H9 (cell line): Measurements from ENCODE around the gene FAM78A. TPM values are rescaled to one million over a fixed set of nuclear protein-coding genes. Genes with fewer than 3 reads are reported as not detected.
A peak's percentile ranks its signal among the peaks of the same experiment; 100 is the strongest.

Experiments
- DNase-seq: peaks from one replicate; pipeline ENCODE4 v3.0.0-alpha.2; 2017
- H2AFZ ChIP-seq: one replicate; pipeline ENCODE4 v1.6.1; 2013; ENCODE audit warnings: mild to moderate bottlenecking, low read length, control low read depth, moderate library complexity
- H2AK5ac ChIP-seq: 2 replicates; pipeline ENCODE4 v1.6.1; 2013; ENCODE audit warnings: low read length, control low read depth, mixed read lengths; ENCODE audit not compliant: insufficient read length
- H2BK120ac ChIP-seq: one replicate; pipeline ENCODE4 v1.6.1; 2013; ENCODE audit warnings: low read depth, mild to moderate bottlenecking, low read length, control low read depth, inconsistent platforms; ENCODE audit not compliant: poor library complexity, severe bottlenecking
- H2BK12ac ChIP-seq: 2 replicates; pipeline ENCODE4 v1.6.1; 2013; ENCODE audit warnings: low read length, control low read depth, mixed read lengths, low read depth; ENCODE audit not compliant: insufficient read length
- H2BK15ac ChIP-seq: 2 replicates; pipeline ENCODE4 v1.6.1; 2013; ENCODE audit warnings: low read depth, low read length, control low read depth
- H2BK20ac ChIP-seq: one replicate; pipeline ENCODE4 v1.6.1; 2013; ENCODE audit warnings: low read depth, mild to moderate bottlenecking, low read length, control low read depth, inconsistent platforms; ENCODE audit not compliant: poor library complexity, severe bottlenecking
- H2BK5ac ChIP-seq: 2 replicates; pipeline ENCODE4 v1.6.1; 2013; ENCODE audit warnings: low read length, control low read depth, mixed read lengths; ENCODE audit not compliant: insufficient read length
- H3K14ac ChIP-seq: 2 replicates; pipeline ENCODE4 v1.6.1; 2013; ENCODE audit warnings: low read length, control low read depth; ENCODE audit not compliant: insufficient read depth
- H3K18ac ChIP-seq: 2 replicates; pipeline ENCODE4 v1.6.1; 2013; ENCODE audit warnings: low read depth, mild to moderate bottlenecking, mixed read lengths, low read length, control low read depth; ENCODE audit not compliant: insufficient read length
- H3K23ac ChIP-seq: 2 replicates; pipeline ENCODE4 v1.6.1; 2013; ENCODE audit warnings: low read length, control low read depth, mixed read lengths, low read depth; ENCODE audit not compliant: insufficient read length
- H3K23me2 ChIP-seq: 2 replicates; pipeline ENCODE4 v1.6.1; 2013; ENCODE audit warnings: low read depth, mild to moderate bottlenecking, mixed read lengths, low read length, control low read depth; ENCODE audit not compliant: insufficient read length, poor library complexity, severe bottlenecking
- H3K27ac ChIP-seq: 2 replicates; pipeline ENCODE4 v1.5.1; 2013; ENCODE audit warnings: low read length, control low read depth, mixed read lengths, low read depth; ENCODE audit not compliant: insufficient read length
- H3K27me3 ChIP-seq: 2 replicates; pipeline ENCODE4 v1.6.1; 2013; ENCODE audit warnings: low read length, control low read depth, inconsistent platforms; ENCODE audit not compliant: insufficient read depth
- H3K4ac ChIP-seq: 2 replicates; pipeline ENCODE4 v1.6.1; 2013; ENCODE audit warnings: low read depth, mild to moderate bottlenecking, control low read depth, inconsistent platforms, low read length, moderate library complexity
- H3K4me1 ChIP-seq: 2 replicates; pipeline ENCODE4 v1.6.1; 2013; ENCODE audit warnings: low read length, control low read depth, inconsistent platforms; ENCODE audit not compliant: insufficient read depth
- H3K4me2 ChIP-seq: 2 replicates; pipeline ENCODE4 v1.6.1; 2013; ENCODE audit warnings: low read length, control low read depth, mixed read lengths; ENCODE audit not compliant: insufficient read length, insufficient read depth
- H3K56ac ChIP-seq: 2 replicates; pipeline ENCODE4 v1.6.1; 2013; ENCODE audit warnings: low read depth, mild to moderate bottlenecking, mixed read lengths, low read length, control low read depth; ENCODE audit not compliant: insufficient read length
- H3K79me1 ChIP-seq: 2 replicates; pipeline ENCODE4 v1.6.1; 2013; ENCODE audit warnings: low read depth, mild to moderate bottlenecking, moderate library complexity, low read length, control low read depth, inconsistent platforms; ENCODE audit not compliant: insufficient read depth, poor library complexity, severe bottlenecking
- H3K79me2 ChIP-seq: 2 replicates; pipeline ENCODE4 v1.6.1; 2013; ENCODE audit warnings: low read length, control low read depth, inconsistent platforms; ENCODE audit not compliant: insufficient read depth
- H3K9ac ChIP-seq: 2 replicates; pipeline ENCODE4 v1.6.1; 2013; ENCODE audit warnings: low read length, control low read depth, mixed read lengths; ENCODE audit not compliant: insufficient read length; ENCODE audit errors: extremely low read depth
- H3K9me3 ChIP-seq: one replicate; pipeline ENCODE4 v1.6.1; 2013; ENCODE audit warnings: low read depth, low read length, inconsistent platforms; ENCODE audit not compliant: control insufficient read depth
- H3T11ph ChIP-seq: one replicate; pipeline ENCODE4 v1.6.1; 2013; ENCODE audit warnings: mild to moderate bottlenecking, low read length, control low read depth, inconsistent platforms
- H4K20me1 ChIP-seq: one replicate; pipeline ENCODE4 v1.6.1; 2013; ENCODE audit not compliant: control insufficient read depth, insufficient read length, insufficient read depth
- H4K5ac ChIP-seq: 2 replicates; pipeline ENCODE4 v1.6.1; 2013; ENCODE audit warnings: low read depth, mild to moderate bottlenecking, mixed read lengths, low read length, control low read depth; ENCODE audit not compliant: insufficient read length
- H4K8ac ChIP-seq: replicated peaks from 2 replicates; pipeline ENCODE4 v1.6.1; 2013; ENCODE audit warnings: low read length, control low read depth, mixed read lengths, low read depth; ENCODE audit not compliant: insufficient read length
- H4K91ac ChIP-seq: 2 replicates; pipeline ENCODE4 v1.6.1; 2013; ENCODE audit warnings: low read depth, mild to moderate bottlenecking, moderate library complexity, mixed read lengths, low read length, control low read depth; ENCODE audit not compliant: insufficient read length
- H3K27ac Mint-ChIP-seq, 3 experiments: 2 replicates in 2 of 3; 3 replicates in 1 of 3; pipeline ENCODE4 v1.8.0; 2020 to 2021; ENCODE audit warnings: mixed read lengths in 3 of 3, mild to moderate bottlenecking in 1 of 3, moderate library complexity in 1 of 3
- H3K27me3 Mint-ChIP-seq: 2 replicates; pipeline ENCODE4 v1.8.0; 2021; ENCODE audit warnings: low read depth, mild to moderate bottlenecking, moderate library complexity, mixed read lengths
- H3K36me3 Mint-ChIP-seq, 3 experiments: 2 replicates in 2 of 3; 3 replicates in 1 of 3; pipeline ENCODE4 v1.8.0; 2020 to 2021; ENCODE audit warnings: low read depth in 3 of 3, mixed read lengths in 3 of 3; ENCODE audit not compliant: insufficient read depth in 1 of 3
- H3K4me1 Mint-ChIP-seq, 2 experiments: 2 replicates each; pipeline ENCODE4 v1.8.0; 2020; ENCODE audit warnings: mixed read lengths in 2 of 2
- H3K4me3 Mint-ChIP-seq, 2 experiments: 2 replicates in 1 of 2; 3 replicates in 1 of 2; pipeline ENCODE4 v1.8.0; 2020 to 2021; ENCODE audit warnings: mild to moderate bottlenecking in 2 of 2, mixed read lengths in 2 of 2, moderate library complexity in 1 of 2
- H3K9me3 Mint-ChIP-seq, 2 experiments: 2 replicates in 1 of 2; 3 replicates in 1 of 2; pipeline ENCODE4 v1.8.0; 2020; ENCODE audit warnings: mild to moderate bottlenecking in 2 of 2, mixed read lengths in 2 of 2, moderate library complexity in 1 of 2
- CTCF ChIP-seq: fragments of 200-600 bp; sonication (generic); conservative IDR thresholded peaks from 3 replicates; pipeline ENCODE4 v1.8.0; 2021; ENCODE audit warnings: antibody characterized with exemption, mild to moderate bottlenecking
- WGBS: extraction: QIAGEN DNeasy Blood & Tissue Kit; methylation state at CpG from one replicate; pipeline ENCODE4 v1.1.7; 2013; ENCODE audit warnings: missing lambda C conversion rate, low lambda C conversion rate, mixed read lengths; ENCODE audit not compliant: insufficient read length; ENCODE audit errors: extremely low coverage; 5-methylcytosine and 5-hydroxymethylcytosine counted together
- total RNA-seq: library from RNA; stranded (reverse); gene quantifications from 2 replicates; pipeline ENCODE4 v1.2.1, GENCODE V29; 2021

FAM78A gene
- total RNA-seq, 1 experiment from 2014 or later: 1.9 TPM

GRCh38 chr9:131303381-131304321 lies 27.3 kb upstream of the FAM78A start:
- Histone ChIP-seq H3K4me2 (no peak overlapping the region), H3K27me3 (no peaks in the 10 kb centered on the region), H2BK12ac (no peak overlapping the region), H3T11ph (no peak overlapping the region), H4K5ac (no peak overlapping the region), H3K23me2 (no peaks in the 10 kb centered on the region), H3K4me1 (no peaks in the 10 kb centered on the region), H4K8ac (no peak overlapping the region), H2BK20ac (no peak overlapping the region), H4K20me1 (no peaks in the 10 kb centered on the region), H2BK15ac (no peak overlapping the region), H3K4ac (no peak overlapping the region), H3K79me1 (no peaks in the 10 kb centered on the region), H3K23ac (no peak overlapping the region), H3K9ac (no peak overlapping the region), H3K18ac (no peak overlapping the region), H2BK5ac (no peak overlapping the region), H3K27ac (no peak overlapping the region), H2AFZ (no peak overlapping the region), H3K79me2 (no peaks in the 10 kb centered on the region), H2BK120ac (no peak overlapping the region), H3K9me3 (no peaks in the 10 kb centered on the region), H4K91ac (no peak overlapping the region), H2AK5ac (no peak overlapping the region), H3K14ac (no peak overlapping the region), H3K56ac (no peak overlapping the region)
- peaks cover 10 to 22% of the 10 kb centered on the region in 2 experiments; a peak in 3 of 4 replicates for H3K4me1 Mint-ChIP-seq
- peaks cover 0 to 4% (median 0%) of the 10 kb centered on the region in 3 experiments; a peak in 2 of 7 replicates for H3K36me3 Mint-ChIP-seq
- no peaks in the 10 kb centered on the region; a peak in 1 of 5 replicates for H3K9me3 Mint-ChIP-seq
- H3K4me3 Mint-ChIP-seq: no peak overlapping the region
- WGBS: no CpG with 5 or more reads among the region's 11 CpGs
- no peak for TF ChIP-seq CTCF
- DNase-seq: no peak
- H3K27ac Mint-ChIP-seq: peak overlapping the region in 2 of 3 experiments; percentile 28 to 92; a peak in 1 of 7 replicates
- H3K27me3 Mint-ChIP-seq: no peaks in the 10 kb centered on the region
